Heart left ventricle (tissue), 16 donors: ENCODE measurements around the gene RDH11. TPM values are rescaled to one million over a fixed set of nuclear protein-coding genes. Genes with fewer than 3 reads are reported as not detected.

Experiments used
- ATAC-seq, 4 donors: fragments of 200-7000 bp; cut with Tn5 transposase; one replicate each; pipeline ENCODE4 v1.9.1; 2020 to 2022; ENCODE audit warnings: moderate library complexity in 4 of 4, mild to moderate bottlenecking in 3 of 4, moderate number of reproducible peaks in 1 of 4
- DNase-seq, 5 donors: peaks; one replicate each; pipeline ENCODE4 v3.0.0-alpha.2; 2020
- H3K27ac ChIP-seq, 12 donors: fragments of 200-600 bp; sonication (generic) in 4 of 12; one replicate each; pipeline versions ENCODE4 v1.5.0 to v1.8.0; 2016 to 2022; ENCODE audit warnings: mild to moderate bottlenecking in 2 of 12
- H3K27me3 ChIP-seq, 9 donors: fragments of 200-600 bp; sonication (generic) in 2 of 9; one replicate each; pipeline versions ENCODE4 v1.5.1 to v1.8.0; 2016 to 2022; ENCODE audit warnings: mild to moderate bottlenecking in 3 of 9
- H3K36me3 ChIP-seq, 9 donors: fragments of 200-600 bp; sonication (generic) in 2 of 9; one replicate each; pipeline versions ENCODE4 v1.5.0 to v1.8.0; 2018 to 2022; ENCODE audit warnings: mild to moderate bottlenecking in 2 of 9
- H3K4me1 ChIP-seq, 12 donors: fragments of 200-600 bp; sonication (generic) in 4 of 12; one replicate each; pipeline versions ENCODE4 v1.5.0 to v1.8.0; 2016 to 2022; ENCODE audit warnings: mild to moderate bottlenecking in 3 of 12
- H3K4me3 ChIP-seq, 12 donors: fragments of 200-600 bp; sonication (generic) in 4 of 12; one replicate each; pipeline versions ENCODE4 v1.5.0 to v1.8.0; 2017 to 2022; ENCODE audit warnings: mild to moderate bottlenecking in 9 of 12, moderate library complexity in 4 of 12
- H3K9me3 ChIP-seq, 12 donors: fragments of 200-600 bp; sonication (generic) in 4 of 12; one replicate each; pipeline versions ENCODE4 v1.5.0 to v1.8.0; 2016 to 2022; ENCODE audit warnings: mild to moderate bottlenecking in 1 of 12
- CTCF ChIP-seq, 12 donors: fragments of 200-600 bp; sonication (generic) in 4 of 12; IDR thresholded peaks; one replicate each; pipeline versions ENCODE4 v1.5.0 to v1.8.0; 2018 to 2022; ENCODE audit warnings: antibody characterized with exemption in 12 of 12, mild to moderate bottlenecking in 5 of 12
- POLR2A ChIP-seq, 2 donors: fragments of 450-650 bp; IDR thresholded peaks; one replicate each; pipeline ENCODE4 v1.6.1; 2017; ENCODE audit warnings: antibody characterized with exemption in 2 of 2, mild to moderate bottlenecking in 2 of 2, moderate library complexity in 2 of 2
- WGBS, 4 donors: extraction: QIAGEN DNeasy Blood & Tissue Kit in 2 of 4; methylation state at CpG; one replicate each; pipeline versions ENCODE4 v1.1.5 to v1.1.7; 2013 to 2018; 5-methylcytosine and 5-hydroxymethylcytosine counted together
- intact Hi-C, 10 donors: fragments of 100-400 bp; cut with DNase I; formaldehyde crosslinking; loops; one replicate each; pipeline versions ENCODE4 v1.11.1 to v1.14.2; 2022
- polyA plus RNA-seq, 2 donors: library from polyadenylated mRNA; stranded (reverse); fragments of 200-250 nt; gene quantifications; one replicate each; pipeline ENCODE4 v1.2.3, GENCODE V29; 2013
- total RNA-seq, 9 donors: library from RNA; depleted of rRNA in 2 of 9; stranded (reverse); fragments of >200 nt in 2 of 9; fragmentation: NEBNext Ultra II Directional in 3 of 9; extraction: Animal tissue kit (Norgen Biotek cat#: 25700) in 3 of 9; gene quantifications; one replicate each; pipeline versions ENCODE4 v1.1.0 to v1.2.4, GENCODE V29; 2016 to 2023
- donor health status: ischemic (EF 13 %, LVEDD 7.1; RV severe dilation, severe dysfunction).
- donor health status: healthy with polysubstance abuse.
- donor health status: DM: no; HTN: yes; CAD: no.
- donor health status: DM: no; HTN: no; CAD: no.
- donor health status: ischemic (EF 25% LVEDD 6.9; RV normal size, moderate dysfunction).
- donor health status: ischemic (EF 25% LVEDD 5.7; RV mildly dilated, moderate dysfunction).
- donor health status: healthy.
- donor health status: DM: yes; HTN: yes; CAD: no.
- donor health status: ischemic (EF 35%, LVEDD 5.7; RV mildly dilated, moderate dysfunction).
- donor health status: nonischemic (EF 11% LVEDD 7.7; RV severe dilation, severe dysfunction).
- donor health status: DM: yes; HTN: yes; CAD: no.
- donor health status: PGD.
- donor health status: ischemic (EF 29% LVEDD 5.4; RV normal size, mild dysfunction).
- donor health status: nonischemic (EF 23%, LVEDD 6.1; RV moderate dilation, normal function).

Gene RDH11
- total and polyA plus RNA-seq, 11 donors = 12.5 to 28.7 (median 17.8) TPM

GRCh38 chr14:67633451-67634147 lies 62.0 kb downstream of the RDH11 start:
- no peak for TF ChIP-seq POLR2A (IDR thresholded peaks at IDR 0.05)
- no peak for TF ChIP-seq CTCF (IDR thresholded peaks at IDR 0.05)
- intact Hi-C loops = no loop called here
- H3K27me3 ChIP-seq = no peaks in the 10 kb centered on the region
- H3K4me3 ChIP-seq = no peak overlapping the region
- whole genome bisulfite sequencing, 4 donors = 89 to 91% (median 90%) methylated on average over 5 of the region's 5 CpGs
- H3K36me3 ChIP-seq = no peaks in the 10 kb centered on the region
- no peaks in the 10 kb centered on the region for H3K9me3 ChIP-seq
- DNase-seq = no peak
- H3K4me1 ChIP-seq = peaks cover 0 to 9% (median 0%) of the 10 kb centered on the region in 12 donors
- ATAC-seq = no peak
- H3K27ac ChIP-seq = no peak overlapping the region

GRCh38 chr14:67630938-67631337 lies 64.6 kb downstream of the RDH11 start:
- DNase-seq (no peak), ATAC-seq (no peak)
- WGBS, 4 donors = 74 to 88% (median 84%) methylated on average over 5 of the region's 5 CpGs
- no peaks in the 10 kb centered on the region for H3K27me3 ChIP-seq
- no peaks in the 10 kb centered on the region for H3K36me3 ChIP-seq
- H3K4me1 ChIP-seq = peaks cover 0 to under 1% (median 0%) of the 10 kb centered on the region in 12 donors
- H3K27ac ChIP-seq = no peak overlapping the region
- H3K9me3 ChIP-seq = no peaks in the 10 kb centered on the region
- H3K4me3 ChIP-seq = no peak overlapping the region
- TF ChIP-seq CTCF (IDR thresholded peaks at IDR 0.05) (no peak), POLR2A (IDR thresholded peaks at IDR 0.05) (no peak)
- intact Hi-C loops = no loop called here

- ATAC-seq (no peak), DNase-seq (no peak)
- H3K4me1 ChIP-seq = no peaks in the 10 kb centered on the region
- H3K27ac ChIP-seq = no peak overlapping the region
- 85 to 94% (median 92%) methylated on average over 4 of the region's 4 CpGs for WGBS, 4 donors
- H3K4me3 ChIP-seq = no peak overlapping the region
- intact Hi-C loops = no loop called here
- no peaks in the 10 kb centered on the region for H3K9me3 ChIP-seq
- H3K36me3 ChIP-seq = no peaks in the 10 kb centered on the region
- H3K27me3 ChIP-seq = no peaks in the 10 kb centered on the region
- TF ChIP-seq CTCF (IDR thresholded peaks at IDR 0.05) (no peak), POLR2A (IDR thresholded peaks at IDR 0.05) (no peak)
Observed at GRCh38 chr14:67630186-67630585, 65.4 kb downstream of the RDH11 start.

- intact Hi-C loops = no loop called here
- TF ChIP-seq CTCF (IDR thresholded peaks at IDR 0.05) = no peak
- no peak for TF ChIP-seq POLR2A (IDR thresholded peaks at IDR 0.05)
- no peaks in the 10 kb centered on the region for H3K36me3 ChIP-seq
- H3K4me3 ChIP-seq = no peak overlapping the region
- no peaks in the 10 kb centered on the region for H3K9me3 ChIP-seq
- H3K27me3 ChIP-seq = no peaks in the 10 kb centered on the region
- no peak for DNase-seq
- H3K27ac ChIP-seq = no peak overlapping the region
- ATAC-seq = no peak
- peaks cover 0 to 8% (median 0%) of the 10 kb centered on the region in 12 donors for H3K4me1 ChIP-seq
Observed at GRCh38 chr14:67627519-67627918, 68.0 kb downstream of the RDH11 start.

Other genes starting within 250 kb of the RDH11 start
- 1 to 10 TPM in 8 of 9 donors, under 1 TPM in 1; 0.69 to 6.5 (median 2.0) TPM for gene TMEM229B, start 207.0 kb downstream of the RDH11 start, total RNA-seq
- 1 to 10 TPM in 1 of 2 donors, under 1 TPM in 1; 0.80 to 1.2 TPM for gene TMEM229B, start 207.0 kb downstream of the RDH11 start, polyA plus RNA-seq
- gene PLEKHH1, start 162.5 kb downstream of the RDH11 start, total RNA-seq = 1 to 10 TPM; 2.4 to 9.2 (median 5.2) TPM
- 1 to 10 TPM; 3.4 to 6.3 TPM for gene PLEKHH1, start 162.5 kb downstream of the RDH11 start, polyA plus RNA-seq
- 10 to 100 TPM in 6 of 9 donors, 1 to 10 TPM in 3; 8.0 to 21.3 (median 11.4) TPM for gene PIGH, start 95.5 kb downstream of the RDH11 start, total RNA-seq
- gene PIGH, start 95.5 kb downstream of the RDH11 start, polyA plus RNA-seq = 10 to 100 TPM; 12.2 to 30.0 TPM
- gene ARG2, start 75.8 kb downstream of the RDH11 start, total RNA-seq = 1 to 10 TPM in 7 of 9 donors, under 1 TPM in 2; 0.61 to 6.3 (median 1.5) TPM
- 10 to 100 TPM in 1 of 2 donors, under 1 TPM in 1; 0.34 to 53.7 TPM for gene ARG2, start 75.8 kb downstream of the RDH11 start, polyA plus RNA-seq
- gene VTI1B, start 21.1 kb downstream of the RDH11 start, total RNA-seq = 100 to 1,000 TPM in 7 of 9 donors, 10 to 100 TPM in 2; 78.5 to 143 (median 128) TPM
- 10 to 100 TPM; 79.8 to 99.2 TPM for gene VTI1B, start 21.1 kb downstream of the RDH11 start, polyA plus RNA-seq
- not detected for gene RDH12, start 6.1 kb upstream of the RDH11 start, total RNA-seq
- not detected for gene RDH12, start 6.1 kb upstream of the RDH11 start, polyA plus RNA-seq
- gene ZFYVE26, start 120.8 kb upstream of the RDH11 start, total RNA-seq = 10 to 100 TPM in 8 of 9 donors, 1 to 10 TPM in 1; 8.5 to 24.1 (median 18.8) TPM
- 1 to 10 TPM; 5.1 to 7.5 TPM for gene ZFYVE26, start 120.8 kb upstream of the RDH11 start, polyA plus RNA-seq
- gene RAD51B, start 124.0 kb upstream of the RDH11 start, total RNA-seq = 10 to 100 TPM in 2 of 9 donors, 1 to 10 TPM in 7; 1.5 to 11.3 (median 3.8) TPM
- 1 to 10 TPM; 1.3 TPM for gene RAD51B, start 124.0 kb upstream of the RDH11 start, polyA plus RNA-seq